ENCODE results near the gene R3HDM2.

- TF ChIP-seq YY1 (IDR thresholded peaks at IDR 0.05; ENCODE audit: insufficient read depth, insufficient read length) = no peak
- no peak for TF ChIP-seq ZNF274 (IDR thresholded peaks at IDR 0.05; ENCODE audit: low read depth, low read length)
Observed at GRCh38 chr12:57250541-57250940, 180.3 kb downstream of the R3HDM2 start.
